Keratinocyte (primary cell): Measurements from ENCODE around the gene CCDC197. TPM values are rescaled to one million over a fixed set of nuclear protein-coding genes. Genes with fewer than 3 reads are reported as not detected.

ENCODE experiments used
- DNase-seq: peaks from one replicate; pipeline ENCODE4 v3.0.0-alpha.2; 2011; ENCODE audit warnings: low read depth, missing footprints, low spot score
- FAIRE-seq: peaks from 2 replicates; lab custom pipeline; 2011; peaks lifted over from hg19 to GRCh38; lab: Jason Lieb, UNC
- H2AFZ ChIP-seq: 2 replicates; pipeline ENCODE4 v1.6.0; 2012; ENCODE audit warnings: low read length, control low read depth, inconsistent platforms; ENCODE audit not compliant: control insufficient read depth
- H3K27ac ChIP-seq: 2 replicates; pipeline ENCODE4 v1.5.1; 2011; ENCODE audit warnings: low read length; ENCODE audit not compliant: control insufficient read depth, insufficient read depth
- H3K27me3 ChIP-seq: 3 replicates; pipeline ENCODE4 v1.6.0; 2011; ENCODE audit warnings: low read length; ENCODE audit not compliant: control insufficient read depth, insufficient read depth; ENCODE audit errors: extremely low read depth
- H3K36me3 ChIP-seq, 2 experiments: 2 replicates in 1 of 2; 3 replicates in 1 of 2; pipeline ENCODE4 v1.5.1; 2011; ENCODE audit warnings: low read length in 2 of 2, mild to moderate bottlenecking in 1 of 2; ENCODE audit not compliant: control insufficient read depth in 2 of 2, insufficient read depth in 2 of 2; ENCODE audit errors: extremely low read depth in 1 of 2
- H3K4me1 ChIP-seq: 3 replicates; pipeline ENCODE4 v1.5.1; 2011; ENCODE audit warnings: low read length; ENCODE audit not compliant: control insufficient read depth, insufficient read depth; ENCODE audit errors: extremely low read depth
- H3K4me2 ChIP-seq: 3 replicates; pipeline ENCODE4 v1.6.0; 2011; ENCODE audit warnings: low read depth, low read length; ENCODE audit not compliant: control insufficient read depth, insufficient read depth; ENCODE audit errors: extremely low read depth
- H3K4me3 ChIP-seq, 3 experiments: fragments of 200-600 bp in 1 of 3; sonication (generic) in 1 of 3; 2 replicates in 2 of 3; 3 replicates in 1 of 3; pipeline ENCODE4 v1.5.1; 2011 to 2016; ENCODE audit warnings: low read length in 3 of 3, mild to moderate bottlenecking in 3 of 3, control low read depth in 2 of 3, inconsistent platforms in 1 of 3, low read depth in 1 of 3, mixed read lengths in 1 of 3, mixed run types in 1 of 3, moderate library complexity in 1 of 3; ENCODE audit not compliant: control insufficient read depth in 2 of 3, insufficient read depth in 2 of 3; ENCODE audit errors: extremely low read depth in 1 of 3
- H3K79me2 ChIP-seq: 2 replicates; pipeline ENCODE4 v1.6.0; 2012; ENCODE audit warnings: low read length; ENCODE audit not compliant: control insufficient read depth, insufficient read depth
- H3K9ac ChIP-seq: 3 replicates; pipeline ENCODE4 v1.6.0; 2011; ENCODE audit warnings: low read length; ENCODE audit not compliant: control insufficient read depth, insufficient read depth; ENCODE audit errors: extremely low read depth
- H3K9me1 ChIP-seq: 3 replicates; pipeline ENCODE4 v1.6.0; 2011; ENCODE audit warnings: low read length; ENCODE audit not compliant: control insufficient read depth, insufficient read depth; ENCODE audit errors: extremely low read depth
- H3K9me3 ChIP-seq: 2 replicates; pipeline ENCODE4 v1.5.1; 2012; ENCODE audit warnings: low read depth, low read length; ENCODE audit not compliant: control insufficient read depth
- H4K20me1 ChIP-seq: 3 replicates; pipeline ENCODE4 v1.6.0; 2011; ENCODE audit warnings: low read length; ENCODE audit not compliant: control insufficient read depth, insufficient read depth; ENCODE audit errors: extremely low read depth
- CTCF ChIP-seq, 3 experiments: IDR thresholded peaks in 1 of 3; conservative IDR thresholded peaks in 1 of 3; optimal IDR thresholded peaks in 1 of 3; 2 replicates in 2 of 3; 3 replicates in 1 of 3; pipeline versions ENCODE3 to v1.5.1; 2011; ENCODE audit warnings: low read length in 3 of 3, mild to moderate bottlenecking in 3 of 3, moderate library complexity in 2 of 3, control low read depth in 1 of 3, inconsistent platforms in 1 of 3; ENCODE audit not compliant: insufficient read depth in 2 of 3; ENCODE audit errors: extremely low read depth in 1 of 3
- EZH2 ChIP-seq: IDR thresholded peaks from one replicate; pipeline ENCODE4 v1.6.1; 2012; ENCODE audit warnings: inconsistent platforms, mild to moderate bottlenecking, low read length, moderate library complexity
- dilution Hi-C: fragments of 300-500 bp; cut with MboI; formaldehyde crosslinking; loops from one replicate; pipeline ENCODE4 v1.7.0; 2020; ENCODE audit warnings: low sequenced_read_pairs; ENCODE audit not compliant: extremely low pct_ligation_motif_present
- polyA plus RNA-seq, 5 experiments: library from polyadenylated mRNA; depleted of rRNA in 3 of 5; stranded (reverse) in 3 of 5; stranded (forward) in 1 of 5; unstranded in 1 of 5; fragments of >200 nt; gene quantifications; 1 replicate in 1 of 5; 2 replicates in 3 of 5; 3 replicates in 1 of 5; pipeline versions ENCODE4 v1.2.1 to v1.2.3, GENCODE V29; 2011 to 2012; ENCODE audit warnings: missing spikeins in 2 of 5, low read depth in 1 of 5, low replicate concordance in 1 of 5

CCDC197 gene
- polyA plus RNA-seq, 1 donor (not counting 4 experiments of a cell fraction or from before 2014, with no cell fraction given), result not detected

- no peaks in the 10 kb centered on the region for H3K79me2 ChIP-seq
- dilution Hi-C loops, result no loop called here
- H3K9me3 ChIP-seq, result no peaks in the 10 kb centered on the region
- H3K36me3 ChIP-seq, result no peaks in the 10 kb centered on the region
- H3K4me3 ChIP-seq, result no peak overlapping the region
- no peak for FAIRE-seq
- H3K27ac ChIP-seq, result no peak overlapping the region
- no peak overlapping the region for H3K4me2 ChIP-seq
- no peaks in the 10 kb centered on the region for H4K20me1 ChIP-seq
- H3K27me3 ChIP-seq, result no peaks in the 10 kb centered on the region
- TF ChIP-seq EZH2 (no peak), CTCF (optimal IDR thresholded peaks at IDR 0.05 in 1 of 3, IDR thresholded peaks at IDR 0.05 in 1 of 3, conservative IDR thresholded peaks at IDR 0.05 in 1 of 3; ENCODE audit: extremely low read depth in 1 of 3, insufficient read depth in 2 of 3, low read length in 3 of 3) (no peak)
- H3K4me1 ChIP-seq, result peaks cover 20% of the 10 kb centered on the region
- H3K9ac ChIP-seq, result no peak overlapping the region
- no peak for DNase-seq
- H2AFZ ChIP-seq, result no peak overlapping the region
- H3K9me1 ChIP-seq, result no peaks in the 10 kb centered on the region
These were observed 32.8 kb upstream of the CCDC197 start for GRCh38 chr14:93964281-93964680.

- Histone ChIP-seq H3K4me2 (no peak overlapping the region), H3K4me1 (peaks cover 16% of the 10 kb centered on the region), H3K36me3 (no peaks in the 10 kb centered on the region), H3K9me3 (no peaks in the 10 kb centered on the region), H3K4me3 (no peak overlapping the region), H4K20me1 (no peaks in the 10 kb centered on the region), H3K9me1 (no peaks in the 10 kb centered on the region), H3K9ac (no peak overlapping the region), H2AFZ (no peak overlapping the region), H3K27me3 (no peaks in the 10 kb centered on the region), H3K79me2 (no peaks in the 10 kb centered on the region), H3K27ac (no peak overlapping the region)
- DNase-seq, result no peak
- no peak for TF ChIP-seq CTCF (optimal IDR thresholded peaks at IDR 0.05 in 1 of 3, IDR thresholded peaks at IDR 0.05 in 1 of 3, conservative IDR thresholded peaks at IDR 0.05 in 1 of 3; ENCODE audit: extremely low read depth in 1 of 3, insufficient read depth in 2 of 3, low read length in 3 of 3)
- no peak for TF ChIP-seq EZH2
- dilution Hi-C loops, result no loop called here
- no peak for FAIRE-seq
These were observed 32.2 kb upstream of the CCDC197 start for GRCh38 chr14:93964820-93965286.
